Measurements from ENCODE around the gene TRIM52.

- TF ChIP-seq CEBPB (IDR thresholded peaks at IDR 0.05) (no peak), EP300 (IDR thresholded peaks at IDR 0.05; ENCODE audit: borderline replicate concordance) (no peak)
These were observed 21.0 kb upstream of the TRIM52 start for GRCh38 chr5:181281984-181282316.

All from Ishikawa (cell line).